HG03520 (cell line): ENCODE data around the gene CISH.

Experiments
- ATAC-seq: cut with Tn5 transposase; IDR thresholded peaks from one replicate; pipeline ENCODE4 v1.9.1; 2021; ENCODE audit warnings: mild to moderate bottlenecking, moderate library complexity; ENCODE audit not compliant: unreplicated experiment

Gene CISH

GRCh38 chr3:50573566-50574443 lies 37.8 kb downstream of the CISH start:
- ATAC-seq, result no peak

- no peak for ATAC-seq
Measured at GRCh38 chr3:50572801-50573371, 38.7 kb downstream of the CISH start.

DNA sequence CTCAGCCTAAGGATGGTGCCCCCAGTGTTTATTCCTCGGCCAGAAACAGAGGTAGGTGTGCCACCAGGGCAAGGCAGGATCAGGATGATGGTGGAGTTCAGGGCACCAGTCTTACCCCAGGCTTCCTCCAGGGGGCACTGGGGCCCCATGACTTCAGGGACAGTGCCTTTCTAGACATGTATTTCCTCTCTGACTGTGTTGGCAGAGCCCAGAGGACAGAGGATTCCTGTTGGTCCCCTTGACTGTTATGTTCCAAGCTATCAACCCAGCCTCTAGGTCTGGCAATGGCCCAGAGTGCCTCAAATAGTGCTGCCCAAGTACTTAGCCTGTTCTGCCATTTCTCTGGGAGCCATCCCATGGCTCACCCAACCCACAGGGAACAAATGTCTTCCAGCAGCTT lies 39.4 kb downstream of the CISH start:
- no peak for ATAC-seq

DNA sequence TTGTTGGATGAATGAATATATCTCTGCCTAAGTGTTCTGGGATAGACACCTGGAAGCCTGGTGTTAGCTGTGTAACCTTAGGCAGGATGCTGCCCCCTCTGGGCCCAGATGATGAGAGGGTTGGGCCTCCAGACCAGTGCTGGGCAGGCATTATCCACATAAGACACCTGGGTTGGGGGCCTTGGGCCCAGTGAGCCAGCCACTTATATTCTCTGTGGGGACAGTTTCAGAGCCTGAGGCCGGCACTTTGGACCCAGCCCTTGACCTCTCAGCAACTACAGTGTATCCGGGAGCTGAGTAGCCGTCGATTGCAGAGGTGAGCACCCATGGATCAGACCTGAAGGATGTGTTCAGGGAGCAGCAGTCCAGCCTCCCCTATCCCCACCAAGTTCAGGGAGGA lies 40.1 kb downstream of the CISH start:
- no peak for ATAC-seq

- no peak for ATAC-seq
Measured at GRCh38 chr3:50570508-50571279, 40.9 kb downstream of the CISH start.

- peak; percentile 59 for ATAC-seq
Measured at GRCh38 chr3:50568947-50569749, 42.4 kb downstream of the CISH start, which contains the start of gene HEMK1. TSS of gene HEMK1 (plus strand) at chr3:50569522. CDS start at chr3:50571105, 1,583 bp downstream.

GRCh38 chr3:50567386-50568167 lies 44.0 kb downstream of the CISH start, which contains the start of gene C3orf18:
TSS of gene C3orf18 (minus strand) at chr3:50567747. CDS start at chr3:50565699, 2,048 bp downstream.
- ATAC-seq, result peak; percentile 72

GRCh38 chr3:50567011-50567385 lies 44.6 kb downstream of the CISH start:
- ATAC-seq, result no peak

GRCh38 chr3:50564321-50564720 lies 47.3 kb downstream of the CISH start:
- no peak for ATAC-seq

DNA sequence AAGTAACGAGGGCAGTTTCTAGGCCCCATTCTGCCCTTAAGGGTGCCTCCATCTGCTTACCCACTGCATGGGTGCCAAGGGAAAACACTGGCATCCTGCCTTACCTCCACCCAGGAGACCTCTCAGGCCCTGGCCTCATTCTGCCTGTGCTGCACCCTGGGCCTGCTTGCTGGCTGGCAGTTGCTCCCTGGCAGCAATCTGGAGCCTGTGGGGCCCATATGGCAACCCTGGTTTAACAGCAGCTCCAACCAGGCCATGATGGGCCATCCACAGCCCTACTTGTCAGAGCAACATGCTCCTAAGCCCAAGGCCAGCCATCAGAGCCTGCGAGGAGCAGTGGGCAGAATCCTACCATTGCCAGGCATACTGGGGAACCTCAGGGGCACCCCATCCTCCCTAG lies 47.7 kb downstream of the CISH start:
- no peak for ATAC-seq

- ATAC-seq, result no peak
Measured at GRCh38 chr3:50562861-50563260, 48.7 kb downstream of the CISH start.

GRCh38 chr3:50559702-50560101 lies 51.9 kb downstream of the CISH start:
- no peak for ATAC-seq

DNA sequence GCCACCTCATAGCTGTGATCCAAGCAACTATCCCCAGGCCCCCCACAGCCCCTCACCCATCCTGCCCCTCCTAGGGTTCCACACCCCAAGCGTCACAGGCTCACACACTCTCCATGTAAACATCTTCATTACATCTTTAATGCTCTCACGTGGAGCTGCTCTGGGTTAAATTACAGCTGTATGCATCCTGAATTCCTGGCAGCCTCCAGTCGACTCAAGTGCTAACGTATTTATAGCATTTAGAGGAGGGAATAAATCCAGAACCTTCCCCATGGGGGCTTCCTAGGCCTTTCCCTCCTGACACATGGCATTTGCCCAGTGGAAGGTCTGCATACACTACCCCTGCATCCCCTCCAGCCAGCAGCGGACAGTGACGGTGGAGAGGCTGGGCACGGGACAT lies 53.7 kb downstream of the CISH start:
- ATAC-seq, result no peak

DNA sequence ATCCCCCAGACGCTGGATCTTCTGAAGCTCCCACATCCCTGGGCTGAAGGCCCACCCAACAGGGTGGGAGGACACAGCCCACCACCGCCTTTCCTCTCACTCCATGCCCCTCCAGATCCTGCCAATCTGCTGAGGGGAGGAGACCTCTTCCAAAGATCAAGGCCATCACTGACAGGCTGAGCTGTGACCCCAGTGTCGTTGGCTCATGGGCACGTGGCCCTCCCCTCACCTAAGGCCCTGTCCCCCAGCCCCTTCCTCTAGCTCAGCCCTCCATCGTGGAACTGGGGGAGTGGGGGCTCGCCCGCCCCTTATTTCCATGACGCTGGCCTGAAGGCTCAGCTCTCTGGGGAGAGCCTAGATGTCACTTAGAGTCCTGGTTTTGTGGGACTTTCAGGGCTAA lies 54.5 kb downstream of the CISH start:
- no peak for ATAC-seq
